RCC 7860 (cell line): ENCODE measurements around the gene NIN.
A peak's percentile ranks its signal among the peaks of the same experiment; 100 is the strongest.

Experiments
- DNase-seq: peaks from one replicate; pipeline ENCODE4 v3.0.0-alpha.2; 2015; ENCODE audit warnings: low spot score
- FAIRE-seq: peaks from 2 replicates; lab custom pipeline; 2012; peaks lifted over from hg19 to GRCh38; lab: Jason Lieb, UNC

NIN gene

GRCh38 chr14:50830932-50831725, at the start of gene NIN:
NIN (minus strand) TSS chr14:50831162; CDS start chr14:50822056, 9,106 bp downstream.
- DNase-seq (peak; percentile 42), FAIRE-seq (no peak)

GRCh38 chr14:50875359-50876070, 44.6 kb upstream of the NIN start:
- no peak for DNase-seq
- no peak for FAIRE-seq

- FAIRE-seq (no peak), DNase-seq (no peak)
Observed at GRCh38 chr14:50874757-50875156, 43.8 kb upstream of the NIN start.

- DNase-seq (no peak), FAIRE-seq (no peak)
Observed at GRCh38 chr14:50871914-50872732, 41.2 kb upstream of the NIN start, which contains the start of gene ABHD12B. ABHD12B (plus strand) TSS chr14:50872053; CDS start chr14:50872175, 122 bp downstream.

GRCh38 chr14:50871228-50871627, 40.3 kb upstream of the NIN start:
- FAIRE-seq (no peak), DNase-seq (no peak)

- DNase-seq (no peak), FAIRE-seq (no peak)
Observed at GRCh38 chr14:50865391-50866076, 34.6 kb upstream of the NIN start.

GRCh38 chr14:50864946-50865345, 34.0 kb upstream of the NIN start:
- FAIRE-seq (no peak), DNase-seq (no peak)

GRCh38 chr14:50864237-50864636, 33.3 kb upstream of the NIN start:
- FAIRE-seq (no peak), DNase-seq (no peak)

- no peak for FAIRE-seq
- DNase-seq = no peak
Observed at GRCh38 chr14:50862036-50862570, 31.1 kb upstream of the NIN start.

GRCh38 chr14:50860478-50861086, 29.6 kb upstream of the NIN start:
- DNase-seq (peak; percentile 38), FAIRE-seq (peak; percentile 33)

GRCh38 chr14:50859296-50859624, 28.3 kb upstream of the NIN start:
- no peak for DNase-seq
- no peak for FAIRE-seq

GRCh38 chr14:50856660-50857059, 25.7 kb upstream of the NIN start:
- FAIRE-seq (no peak), DNase-seq (no peak)

GRCh38 chr14:50855558-50855957, 24.6 kb upstream of the NIN start:
- FAIRE-seq = no peak
- no peak for DNase-seq

- DNase-seq (no peak), FAIRE-seq (no peak)
Observed at GRCh38 chr14:50854521-50854920, 23.6 kb upstream of the NIN start.

- no peak for FAIRE-seq
- no peak for DNase-seq
Observed at GRCh38 chr14:50853891-50854290, 22.9 kb upstream of the NIN start.

- peak; percentile 91 for DNase-seq
- FAIRE-seq = peak; percentile 85
Observed at GRCh38 chr14:50846226-50846880, 15.4 kb upstream of the NIN start.

- DNase-seq (peak; percentile 21), FAIRE-seq (no peak)
Observed at GRCh38 chr14:50845166-50845565, 14.2 kb upstream of the NIN start.

- no peak for DNase-seq
- no peak for FAIRE-seq
Observed at GRCh38 chr14:50844391-50844790, 13.4 kb upstream of the NIN start.

GRCh38 chr14:50839691-50840090, 8.7 kb upstream of the NIN start:
- FAIRE-seq = no peak
- no peak for DNase-seq

GRCh38 chr14:50839048-50839447, 8.1 kb upstream of the NIN start:
- DNase-seq = peak; percentile 36
- FAIRE-seq = peak; percentile 21
